HepG2 (cell line): ENCODE data around the gene BCL2A1. TPM values are rescaled to one million over a fixed set of nuclear protein-coding genes. Genes with fewer than 3 reads are reported as not detected.

Experiments
- ATAC-seq: fragments of 200-7000 bp; cut with Tn5 transposase; 3 replicates; pipeline ENCODE4 v1.9.1; 2020; ENCODE audit warnings: mild to moderate bottlenecking, moderate library complexity
- BruUV-seq: library from RNA; stranded (reverse); fragments of 400-500 nt; replicated peaks from 2 replicates; lab custom pipeline; 2021; lab: Mats Ljungman, UMichigan
- CTCF ChIA-PET: fragments of 300-600 bp; formaldehyde crosslinking; extraction: SDS; loops from one replicate; lab custom pipeline; 2021; ENCODE audit warnings: low total read pairs, inconsistent platforms, low intra/inter-chr PET ratio; lab: Yijun Ruan, JAX
- POLR2A ChIA-PET: fragments of 350-600 bp; sonication (Branson Sonifier 250); formaldehyde crosslinking; loops from one replicate; lab custom pipeline; 2020; ENCODE audit warnings: antibody characterized with exemption, inconsistent platforms; lab: Yijun Ruan, JAX
- DNase-seq: peaks from one replicate; pipeline ENCODE4 v3.0.0-alpha.2; 2015; ENCODE audit warnings: low spot score
- FAIRE-seq: peaks from 3 replicates; lab custom pipeline; 2011; peaks lifted over from hg19 to GRCh38; lab: Jason Lieb, UNC
- H2AFZ ChIP-seq: one replicate; pipeline ENCODE4 v1.6.1; 2011; ENCODE audit warnings: low read length, inconsistent platforms
- H3K27ac ChIP-seq: fragments of 300-600 bp; 3 replicates; pipeline ENCODE4 v1.8.0; 2011; ENCODE audit warnings: mixed run types, mild to moderate bottlenecking, mixed read lengths, low read length, inconsistent platforms; ENCODE audit not compliant: insufficient read depth; ENCODE audit errors: extremely low read length
- H3K27me3 ChIP-seq, 2 experiments: fragments of 200-600 bp in 1 of 2; 2 replicates in 1 of 2; 3 replicates in 1 of 2; pipeline versions ENCODE4 v1.6.0 to v1.8.0; 2011; ENCODE audit warnings: low read length in 2 of 2, mild to moderate bottlenecking in 2 of 2, moderate library complexity in 2 of 2, inconsistent platforms in 1 of 2; ENCODE audit not compliant: insufficient read depth in 2 of 2, control insufficient read depth in 1 of 2
- H3K36me3 ChIP-seq, 2 experiments: fragments of 200-600 bp in 1 of 2; replicated peaks in 1 of 2; 2 replicates in 1 of 2; 3 replicates in 1 of 2; pipeline versions ENCODE4 v1.5.1 to v1.8.0; 2011; ENCODE audit warnings: low read length in 2 of 2, inconsistent platforms in 1 of 2; ENCODE audit not compliant: insufficient read depth in 2 of 2, control insufficient read depth in 1 of 2
- H3K4me1 ChIP-seq: 2 replicates; pipeline ENCODE4 v1.5.1; 2012; ENCODE audit warnings: low read length, inconsistent platforms; ENCODE audit not compliant: insufficient read depth
- H3K4me2 ChIP-seq: 2 replicates; pipeline ENCODE4 v1.6.0; 2011; ENCODE audit warnings: low read depth, low read length, inconsistent platforms
- H3K4me3 ChIP-seq, 3 experiments: fragments of 200-600 bp in 1 of 3; sonication (generic), shearing (Covaris generic) in 1 of 3; replicated peaks in 1 of 3; 2 replicates each; pipeline ENCODE4 v1.5.1; 2011 to 2016; ENCODE audit warnings: low read length in 3 of 3, inconsistent platforms in 2 of 3, low read depth in 2 of 3, mild to moderate bottlenecking in 2 of 3, control low read depth in 1 of 3, mixed read lengths in 1 of 3; ENCODE audit not compliant: insufficient read depth in 1 of 3
- H3K79me2 ChIP-seq: one replicate; pipeline ENCODE4 v1.6.1; 2011; ENCODE audit warnings: low read length, inconsistent platforms; ENCODE audit not compliant: insufficient read depth
- H3K9ac ChIP-seq: 2 replicates; pipeline ENCODE4 v1.6.0; 2011; ENCODE audit warnings: mild to moderate bottlenecking, low read depth, low read length, inconsistent platforms; ENCODE audit not compliant: insufficient read depth
- H3K9me3 ChIP-seq: 2 replicates; pipeline ENCODE4 v1.5.1; 2012; ENCODE audit warnings: mild to moderate bottlenecking, low read length
- H4K20me1 ChIP-seq: 2 replicates; pipeline ENCODE4 v1.6.0; 2011; ENCODE audit warnings: inconsistent platforms, mild to moderate bottlenecking, low read length, moderate library complexity; ENCODE audit not compliant: insufficient read depth
- HNF4A ChIP-seq: sonication (generic); formaldehyde crosslinking; IDR thresholded peaks from 2 replicates; pipeline ENCODE4 v1.4.0; 2020; ENCODE audit warnings: missing genetic modification reagents
- PCBP2 ChIP-seq: fragments of 200-400 bp; formaldehyde crosslinking; optimal IDR thresholded peaks from 2 replicates; pipeline ENCODE3; 2018; ENCODE audit warnings: low read length, low read depth; ENCODE audit not compliant: poor library complexity, severe bottlenecking
- RBAK ChIP-seq: sonication (generic); formaldehyde crosslinking; IDR thresholded peaks from 2 replicates; pipeline ENCODE4 v1.5.1; 2020; ENCODE audit warnings: mild to moderate bottlenecking, missing genetic modification reagents
- TEAD2 ChIP-seq: sonication (generic); formaldehyde crosslinking; IDR thresholded peaks from 2 replicates; pipeline ENCODE4 v1.9.0; 2021; ENCODE audit warnings: missing genetic modification reagents
- TOPORS ChIP-seq: sonication (generic); formaldehyde crosslinking; IDR thresholded peaks from 2 replicates; pipeline ENCODE4 v1.8.0; 2023; ENCODE audit warnings: mild to moderate bottlenecking, missing genetic modification reagents
- ZMYM3 ChIP-seq: sonication (generic); formaldehyde crosslinking; IDR thresholded peaks from 2 replicates; pipeline ENCODE4 v1.5.1; 2020; ENCODE audit warnings: mild to moderate bottlenecking, missing genetic modification reagents
- ZNF3 ChIP-seq: IDR thresholded peaks from 2 replicates; pipeline ENCODE4 v1.7.0; 2017; ENCODE audit warnings: inconsistent platforms
- ZNF670 ChIP-seq: sonication (generic); formaldehyde crosslinking; IDR thresholded peaks from 2 replicates; pipeline ENCODE4 v1.8.0; 2022; ENCODE audit warnings: mild to moderate bottlenecking, missing genetic modification reagents, borderline replicate concordance
- ZNF792 ChIP-seq: IDR thresholded peaks from 2 replicates; pipeline ENCODE4 v1.6.1; 2016
- ZNF841 ChIP-seq: sonication (generic); formaldehyde crosslinking; IDR thresholded peaks from 2 replicates; pipeline ENCODE4 v1.8.1; 2023; ENCODE audit warnings: missing genetic modification reagents, borderline replicate concordance
- WGBS: methylation state at CpG from one replicate; pipeline ENCODE4 v1.1.6; 2017; ENCODE audit warnings: low lambda C conversion rate; 5-methylcytosine and 5-hydroxymethylcytosine counted together
- in situ Hi-C: cut with HindIII; loops from 2 replicates; pipeline ENCODE4 v1.10.0; 2017; ENCODE audit warnings: low pct_unique_long_range_greater_than_20kb; ENCODE audit not compliant: extremely low pct_ligation_motif_present
- intact Hi-C: fragments of 100-400 bp; cut with micrococcal nuclease; formaldehyde crosslinking; loops from one replicate; pipeline ENCODE4 v1.10.0; 2022; ENCODE audit not compliant: unreplicated experiment
- polyA plus RNA-seq, 8 experiments: library from polyadenylated mRNA; depleted of rRNA in 3 of 8; stranded (reverse) in 7 of 8; unstranded in 1 of 8; fragments of >200 nt; fragmentation: Illumina TruSeq in 4 of 8; extraction: Trizol in 4 of 8; gene quantifications; 2 replicates each; pipeline versions ENCODE4 v1.2.1 to v1.2.3, GENCODE V29; 2011 to 2016; ENCODE audit warnings: low read depth in 4 of 8, missing spikeins in 1 of 8, mixed read lengths in 1 of 8; ENCODE audit not compliant: insufficient read depth in 1 of 8
- total RNA-seq, 5 experiments: library from RNA; depleted of rRNA; stranded (reverse); fragments of >200 nt; fragmentation: Illumina TruSeq; extraction: Trizol; gene quantifications; 2 replicates each; pipeline ENCODE4 v1.2.3, GENCODE V29; 2016; ENCODE audit warnings: low read depth in 1 of 5
- TF ChIP-seq, protein P1 (sequence below): IDR thresholded peaks from 2 replicates; pipeline ENCODE4 v1.6.1; 2016; ENCODE audit warnings: missing compliant biosample characterization, missing genetic modification reagents, borderline replicate concordance
- TF ChIP-seq, protein P2 (sequence below): IDR thresholded peaks from 2 replicates; pipeline ENCODE4 v1.6.1; 2016

BCL2A1 gene
- total and polyA plus RNA-seq, 2 of the 13 experiments (the other 11 are each of a cell fraction or from before 2014, with no cell fraction given), result 0.08 to 0.31 TPM

DNA sequence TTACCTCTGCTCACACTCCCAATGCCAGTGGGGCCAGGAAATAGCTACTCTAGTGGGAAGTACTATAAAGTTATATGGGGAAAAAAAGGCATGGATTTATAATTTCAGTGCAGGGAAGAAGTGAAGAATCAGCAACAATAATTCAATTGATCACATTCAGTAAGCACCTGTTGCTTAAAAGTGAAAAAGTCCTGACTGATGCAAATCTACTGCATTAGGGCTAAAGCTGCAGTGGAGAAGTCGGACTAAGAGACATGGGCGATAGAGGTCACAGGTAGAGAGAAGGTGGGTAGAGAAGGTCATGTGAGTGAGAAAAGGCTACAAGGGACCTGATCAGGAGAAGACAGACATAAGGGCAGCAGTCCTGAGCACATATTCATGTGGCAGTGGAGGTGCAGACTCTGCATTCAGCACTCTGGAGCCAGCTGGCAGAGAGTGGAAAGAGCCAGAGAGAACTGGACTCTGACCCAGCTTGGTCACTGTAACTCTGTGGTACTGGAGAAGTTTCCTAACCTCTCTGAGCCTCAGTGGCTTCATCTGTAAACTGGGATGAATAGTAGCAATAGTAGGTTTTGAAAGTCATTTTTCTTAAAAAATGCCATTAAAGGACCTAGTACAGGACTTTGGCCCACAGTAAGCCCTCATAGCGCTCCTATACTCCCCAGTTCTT is 17.6 kb upstream of the BCL2A1 start (continued):
- TF ChIP-seq TEAD2 (CRISPR knock-in tag) (no peak), ZMYM3 (CRISPR knock-in tag) (peak; percentile 78), HNF4A (peak; percentile 11; the same call in 1 of the 2 replicates), TOPORS (no peak), ZNF792 (CRISPR knock-in tag) (no peak), PCBP2 (no peak)
- TF ChIP-seq, protein P1, sequence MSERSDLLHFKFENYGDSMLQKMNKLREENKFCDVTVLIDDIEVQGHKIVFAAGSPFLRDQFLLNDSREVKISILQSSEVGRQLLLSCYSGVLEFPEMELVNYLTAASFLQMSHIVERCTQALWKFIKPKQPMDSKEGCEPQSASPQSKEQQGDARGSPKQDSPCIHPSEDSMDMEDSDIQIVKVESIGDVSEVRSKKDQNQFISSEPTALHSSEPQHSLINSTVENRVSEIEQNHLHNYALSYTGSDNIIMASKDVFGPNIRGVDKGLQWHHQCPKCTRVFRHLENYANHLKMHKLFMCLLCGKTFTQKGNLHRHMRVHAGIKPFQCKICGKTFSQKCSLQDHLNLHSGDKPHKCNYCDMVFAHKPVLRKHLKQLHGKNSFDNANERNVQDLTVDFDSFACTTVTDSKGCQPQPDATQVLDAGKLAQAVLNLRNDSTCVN (CRISPR knock-in tag), result no peak
- TF ChIP-seq, protein P2, sequence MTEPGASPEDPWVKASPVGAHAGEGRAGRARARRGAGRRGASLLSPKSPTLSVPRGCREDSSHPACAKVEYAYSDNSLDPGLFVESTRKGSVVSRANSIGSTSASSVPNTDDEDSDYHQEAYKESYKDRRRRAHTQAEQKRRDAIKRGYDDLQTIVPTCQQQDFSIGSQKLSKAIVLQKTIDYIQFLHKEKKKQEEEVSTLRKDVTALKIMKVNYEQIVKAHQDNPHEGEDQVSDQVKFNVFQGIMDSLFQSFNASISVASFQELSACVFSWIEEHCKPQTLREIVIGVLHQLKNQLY, result no peak
- TF ChIP-seq, all 625 proteins: peak for 5

DNA sequence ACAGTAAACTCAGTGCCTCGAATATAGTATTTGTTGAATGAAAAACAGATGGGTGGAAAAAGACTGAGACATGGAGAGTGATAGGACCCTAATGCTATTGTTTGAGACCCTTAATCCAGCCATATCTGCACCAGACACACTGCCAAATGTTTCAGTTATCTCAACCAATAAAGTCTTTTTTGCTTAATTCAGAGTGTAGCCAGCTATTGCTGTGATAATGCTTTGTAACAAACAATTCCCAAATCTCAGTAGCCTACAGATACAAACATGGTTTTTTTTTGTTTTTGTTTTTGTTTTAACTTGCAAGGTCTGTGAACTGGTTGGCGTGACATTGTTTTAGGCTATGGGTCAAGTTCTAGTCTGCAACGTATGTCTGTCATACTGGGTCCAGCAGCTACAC is 17.0 kb upstream of the BCL2A1 start:
- H3K4me1 ChIP-seq, result peaks cover 52% of the 10 kb centered on the region
- in situ Hi-C loops (no loop called here), intact Hi-C loops (no loop called here)
- no peak overlapping the region for H3K9ac ChIP-seq
- TF ChIP-seq ZNF841 (0 out of 2 replicates have a peak, but pooled peaks have one; percentile 38), ZNF670 (CRISPR knock-in tag) (no peak), RBAK (peak; percentile 92), ZNF3 (CRISPR knock-in tag) (peak; percentile 61; the same call in 1 of the 2 replicates)
- 46% methylated on average over 3 of the region's 3 CpGs for WGBS
- no peak overlapping the region for H3K27ac ChIP-seq
- H3K27me3 ChIP-seq, result no peaks in the 10 kb centered on the region; a peak in 1 of 5 replicates
- no peaks in the 10 kb centered on the region for H3K79me2 ChIP-seq
- POLR2A ChIA-PET, result no interaction called here
- FAIRE-seq (no peak), ATAC-seq (no peak), DNase-seq (no peak)
- H2AFZ ChIP-seq, result no peak overlapping the region
- no TSS peak for BruUV-seq
- no peaks in the 10 kb centered on the region for H3K9me3 ChIP-seq
- H4K20me1 ChIP-seq, result no peaks in the 10 kb centered on the region
- no peak overlapping the region for H3K4me3 ChIP-seq
- CTCF ChIA-PET, result no interaction called here
- peak overlapping the region; percentile 35; the same call in 1 of the 2 replicates for H3K4me2 ChIP-seq
- H3K36me3 ChIP-seq, result no peaks in the 10 kb centered on the region
